GM21515 (cell line): ENCODE data around the gene TGIF1.

ENCODE experiments used
- ATAC-seq: cut with Tn5 transposase; IDR thresholded peaks from one replicate; pipeline ENCODE4 v1.9.1; 2021; ENCODE audit not compliant: unreplicated experiment

The TGIF1 gene

DNA sequence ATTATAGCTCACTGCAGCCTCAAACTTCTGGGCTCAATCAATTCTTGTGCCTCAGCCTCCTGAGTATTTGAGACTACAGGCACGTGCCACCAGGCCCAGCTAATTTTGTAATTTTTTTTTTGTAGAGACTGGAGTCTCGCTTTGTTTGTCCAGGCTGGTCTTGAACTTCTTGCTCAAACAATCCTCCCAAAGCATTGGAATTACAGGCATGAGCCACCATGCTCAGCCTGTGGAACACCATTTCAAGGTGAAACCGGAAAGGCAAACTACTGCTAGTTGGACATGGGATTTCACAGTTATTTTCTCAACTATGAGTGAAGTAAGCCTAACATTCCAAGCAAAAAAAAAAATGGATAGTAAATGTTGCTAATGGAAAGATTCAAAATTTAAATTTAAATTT is 20.9 kb upstream of the TGIF1 start:
- ATAC-seq: no peak

DNA sequence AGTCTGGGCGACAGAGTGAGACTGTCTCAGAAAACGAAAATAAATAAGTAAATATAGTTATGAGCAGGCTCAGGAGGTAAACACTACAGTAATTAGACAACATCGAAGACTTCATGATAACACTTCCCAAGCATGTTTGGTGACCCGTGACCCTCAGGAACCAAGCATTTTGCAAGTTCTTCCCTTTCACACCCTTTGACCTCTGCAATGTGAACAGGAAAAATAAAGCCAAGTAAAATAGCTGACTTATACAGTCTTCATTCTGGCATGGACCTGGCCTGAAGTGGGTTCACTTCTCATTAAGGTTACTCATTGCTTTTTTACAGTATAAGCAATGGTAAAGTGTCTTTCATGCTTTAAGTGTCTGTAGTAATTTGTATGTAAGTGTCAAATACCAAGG is 15.3 kb upstream of the TGIF1 start:
- ATAC-seq: no peak

DNA sequence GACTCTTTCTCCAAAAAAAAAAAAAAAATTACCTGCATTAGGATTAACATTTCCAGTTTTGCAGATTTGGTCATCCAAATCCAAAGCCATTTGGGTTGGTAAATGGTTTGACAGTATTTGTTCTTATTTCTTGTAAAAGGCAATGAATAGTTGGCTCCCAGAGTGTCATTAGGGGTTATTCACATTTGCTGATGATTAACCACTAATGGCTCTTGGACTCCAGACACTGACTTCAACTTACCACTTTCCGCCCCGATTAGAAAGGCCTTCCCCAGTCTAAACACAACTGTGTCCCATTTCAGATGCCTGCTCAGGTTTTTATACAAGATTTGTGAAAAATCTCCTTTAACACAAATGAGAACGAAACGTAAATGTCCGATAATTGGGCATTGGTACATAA is 9.6 kb upstream of the TGIF1 start:
- no peak for ATAC-seq

DNA sequence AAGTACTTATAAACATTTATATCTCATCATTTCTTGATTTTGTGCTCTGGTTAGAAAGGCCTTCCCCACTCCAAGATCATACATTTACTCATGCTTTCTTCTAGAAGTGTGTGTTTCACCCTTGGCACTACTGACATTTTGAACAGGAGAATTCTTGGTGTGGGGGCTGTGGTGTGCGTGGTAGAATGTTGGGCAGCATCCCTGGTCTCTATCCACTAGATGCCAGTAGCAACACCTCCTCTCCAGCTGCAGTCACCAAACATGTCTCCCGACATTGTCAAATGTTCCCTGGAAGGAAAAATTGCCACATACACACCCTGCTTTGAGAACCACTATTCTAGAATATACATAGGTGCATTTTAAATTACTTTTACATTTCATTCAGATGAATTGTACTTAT is 8.7 kb upstream of the TGIF1 start:
- no peak for ATAC-seq

DNA sequence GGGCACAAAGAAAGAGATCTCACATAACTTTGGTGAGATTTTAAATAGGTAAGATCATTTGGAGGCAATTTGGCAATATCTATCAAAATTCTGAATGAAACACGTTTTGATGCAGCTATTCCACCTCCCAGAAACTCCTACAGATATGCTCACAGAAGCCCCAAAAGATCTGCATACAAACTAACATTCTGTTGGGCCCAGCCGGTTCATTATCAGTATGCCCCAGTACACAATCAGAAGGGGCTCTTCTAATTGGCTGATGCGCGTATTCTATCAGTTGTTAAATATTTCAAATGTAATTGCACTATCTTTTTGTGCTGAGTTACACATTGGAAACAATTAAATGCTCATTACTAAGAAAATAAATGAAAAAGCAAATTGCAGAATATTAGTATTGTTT is 7.1 kb upstream of the TGIF1 start:
- ATAC-seq: no peak

DNA sequence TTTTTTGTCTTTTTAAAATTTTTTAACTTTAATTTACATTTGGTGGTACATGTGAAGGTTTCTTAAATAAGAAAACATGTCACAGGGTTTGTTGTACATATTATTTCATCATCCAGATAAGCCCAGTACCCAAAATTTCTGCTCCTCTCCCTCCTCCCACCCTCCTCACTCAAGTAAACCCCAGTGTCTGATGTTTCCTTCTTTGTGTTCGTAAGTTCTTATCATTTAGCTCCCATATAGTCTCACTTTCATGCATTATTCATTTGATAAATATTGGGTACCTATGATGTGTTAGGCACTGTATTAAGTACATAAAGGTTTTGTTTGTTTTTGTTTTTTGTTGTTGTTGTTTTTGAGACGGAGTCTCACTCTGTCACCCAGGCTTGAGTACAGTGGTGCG is 5.7 kb upstream of the TGIF1 start:
- no peak for ATAC-seq

DNA sequence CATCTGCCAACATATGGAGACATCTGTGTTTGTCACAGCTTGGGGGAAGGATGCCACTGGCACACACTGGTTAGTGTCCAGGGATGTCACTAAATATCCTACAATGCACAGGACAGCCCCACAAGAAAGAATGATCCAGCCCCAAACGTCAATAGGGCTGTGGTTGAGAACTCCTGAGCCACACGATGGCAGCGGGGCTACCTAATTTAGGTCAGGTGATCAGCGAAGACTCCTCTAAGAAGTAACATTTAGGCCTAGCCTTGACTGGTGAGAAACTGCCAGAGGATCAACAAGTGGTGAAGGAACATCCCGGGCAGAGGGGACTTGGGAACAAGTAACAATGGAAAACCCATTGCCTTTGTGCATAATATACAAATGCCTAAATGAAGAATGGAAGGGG is 5.0 kb upstream of the TGIF1 start:
- ATAC-seq: no peak

DNA sequence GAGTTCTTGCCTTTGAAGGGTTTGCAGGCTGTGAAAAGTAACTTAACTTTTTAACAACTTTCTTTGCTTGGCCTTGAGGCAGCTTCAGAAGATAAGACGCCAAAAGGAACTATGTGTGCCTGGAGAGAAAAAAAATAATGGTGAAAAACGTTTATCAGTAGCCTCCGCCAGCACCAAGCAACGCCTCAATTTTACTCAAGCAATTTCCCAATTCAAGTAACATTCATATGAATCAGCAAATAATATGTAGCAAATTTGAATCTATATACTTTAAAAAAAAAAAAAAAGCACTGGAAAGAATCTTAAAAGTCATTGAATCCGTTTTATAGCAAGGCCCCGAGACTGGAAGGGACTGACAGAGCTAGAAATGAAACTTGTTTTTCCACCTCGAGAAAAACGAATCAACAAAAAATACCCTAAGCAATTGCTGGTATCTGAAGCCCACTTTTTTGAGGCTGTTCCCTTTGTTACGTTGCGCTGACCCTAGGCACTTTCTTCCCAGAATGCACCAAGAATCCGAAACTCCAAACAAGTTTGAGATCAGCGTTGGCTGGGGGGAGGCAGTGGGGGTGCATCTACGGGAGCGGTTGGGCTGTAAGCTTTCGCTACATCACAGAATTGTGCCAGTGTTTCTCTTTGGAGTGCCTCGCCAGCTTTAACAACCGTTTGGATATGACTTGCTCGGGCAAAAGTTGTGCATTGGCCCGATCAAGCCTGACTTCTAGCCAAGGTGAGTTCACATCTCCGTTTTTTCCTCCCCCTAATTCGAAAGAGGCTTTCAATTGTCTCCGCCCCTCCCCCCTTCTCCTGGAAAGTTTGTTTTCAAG is 2.7 kb upstream of the TGIF1 start:
- ATAC-seq: no peak

DNA sequence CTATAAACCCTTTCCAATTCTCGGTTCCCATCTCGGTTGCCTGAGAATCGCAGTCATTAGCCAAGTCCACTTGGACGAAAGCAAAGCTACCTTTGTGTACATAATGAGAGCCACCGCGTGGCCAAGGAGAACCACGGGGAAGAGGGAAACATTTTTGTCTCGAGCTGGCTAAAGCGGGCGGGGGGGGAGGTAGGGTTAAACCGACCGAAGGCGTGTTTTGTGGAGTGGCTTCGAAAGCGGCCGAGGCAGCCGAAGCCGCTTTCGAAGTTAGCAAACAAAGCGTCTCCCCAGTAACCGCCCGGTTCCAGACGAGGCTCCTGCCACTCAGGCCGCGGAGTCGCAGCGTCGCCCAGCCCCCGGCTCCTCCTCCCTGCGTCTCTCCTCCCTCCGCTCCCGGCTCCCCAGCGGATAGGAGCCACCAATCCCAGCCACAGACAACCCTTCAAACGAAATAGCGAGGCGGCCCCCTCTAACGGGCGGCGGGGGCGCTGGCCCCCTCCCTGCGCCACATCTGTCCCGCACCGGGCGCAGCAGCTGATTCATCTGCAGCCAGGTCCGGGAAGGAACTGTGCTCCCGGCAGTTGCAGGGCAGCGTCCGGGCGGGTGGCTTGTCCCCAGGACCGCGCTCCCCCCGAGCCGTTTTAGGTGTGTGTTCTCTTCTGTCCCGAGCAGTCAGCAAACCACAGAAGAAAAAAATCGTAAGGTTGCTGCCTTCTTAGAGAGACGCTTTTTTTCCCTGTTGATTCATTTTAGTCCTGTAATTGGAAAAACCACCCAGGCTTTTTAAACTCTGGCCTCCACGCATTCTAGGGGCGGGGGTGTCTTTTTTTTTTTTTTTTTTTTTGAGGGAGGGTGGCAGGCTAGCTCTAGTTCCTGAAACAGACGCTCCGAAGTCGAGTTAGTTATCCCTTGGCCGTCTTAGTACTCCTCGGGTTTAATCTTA is 1.8 kb upstream of the TGIF1 start:
- peak; percentile 59 for ATAC-seq

DNA sequence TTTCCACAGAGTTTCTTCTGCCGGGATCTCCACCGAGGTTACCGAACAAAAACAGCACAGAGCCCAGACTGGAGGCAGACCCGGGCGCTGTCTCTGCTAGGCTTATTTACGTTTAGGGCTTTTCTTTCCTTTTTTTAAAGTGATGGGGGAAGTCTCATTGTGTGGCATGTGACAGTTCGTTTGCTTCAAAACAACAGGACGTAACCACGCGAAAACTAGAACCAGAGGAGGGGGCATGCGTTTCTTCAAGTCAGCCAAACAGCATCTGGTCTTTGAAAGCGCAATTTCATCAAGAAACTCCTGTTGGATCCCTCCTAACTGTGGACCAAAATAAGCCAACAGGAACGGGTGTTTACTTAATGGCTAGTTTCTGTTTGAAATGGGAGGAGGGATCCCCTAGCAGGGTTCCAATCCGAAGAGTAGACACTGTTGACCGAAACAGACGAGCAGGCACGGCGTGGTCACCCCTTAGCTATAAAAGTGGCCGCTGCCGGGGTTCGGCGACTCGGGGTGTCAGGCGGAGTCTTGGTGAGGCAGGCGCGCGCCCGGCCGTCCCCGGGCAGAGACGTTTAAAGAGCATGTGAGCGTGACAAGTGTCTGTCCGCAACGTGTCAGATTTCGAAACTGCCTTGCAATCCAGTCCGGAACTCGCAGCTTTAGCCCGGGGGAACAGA is 997 bp upstream of the TGIF1 start:
- peak; percentile 50 for ATAC-seq

DNA sequence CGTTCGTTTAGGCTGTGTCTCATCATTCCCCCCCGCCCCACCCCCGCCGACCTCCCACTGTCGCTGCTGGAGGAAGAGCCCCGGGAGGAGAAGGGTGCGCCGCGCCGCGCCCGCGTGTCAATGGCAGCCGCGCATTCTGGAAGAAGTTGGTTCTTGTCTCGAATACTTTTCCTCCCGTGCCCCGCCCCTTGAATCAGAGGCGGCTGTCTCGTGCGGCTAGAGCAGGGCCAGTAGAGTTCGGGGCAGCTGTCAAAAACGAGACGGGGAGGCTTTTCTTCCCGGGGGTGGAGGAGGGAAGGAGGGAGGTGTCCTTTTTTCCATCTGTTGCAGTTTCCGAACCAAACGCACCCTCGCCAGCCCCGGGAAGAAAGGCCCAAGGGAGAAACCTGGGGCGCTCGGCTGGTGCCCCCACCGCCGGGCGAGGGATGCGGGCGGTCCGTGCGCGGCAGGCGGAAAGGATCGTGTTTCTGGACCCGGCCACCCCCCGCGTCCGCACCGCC is 410 bp upstream of the TGIF1 start:
- peak; percentile 6 for ATAC-seq

DNA sequence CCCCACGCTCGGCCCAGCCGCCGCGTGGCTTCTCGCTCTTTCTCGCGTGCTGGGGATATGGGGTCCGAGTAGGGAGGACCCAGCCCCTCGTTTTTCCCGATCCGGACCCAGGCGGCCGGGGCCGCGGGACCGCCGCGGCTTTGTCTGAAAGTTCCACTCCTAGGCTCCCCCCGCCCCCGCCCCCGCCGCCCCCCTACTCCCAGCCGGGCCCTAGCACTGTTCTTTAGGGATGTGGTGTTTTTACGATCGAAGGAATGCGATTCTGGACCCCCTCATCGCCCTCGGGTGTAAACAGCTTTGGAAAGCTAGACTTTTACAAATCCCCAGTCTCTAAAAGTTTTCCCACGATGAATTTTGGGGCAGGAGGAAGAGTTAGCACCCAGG is 819 bp downstream of the TGIF1 start:
- no peak for ATAC-seq

DNA sequence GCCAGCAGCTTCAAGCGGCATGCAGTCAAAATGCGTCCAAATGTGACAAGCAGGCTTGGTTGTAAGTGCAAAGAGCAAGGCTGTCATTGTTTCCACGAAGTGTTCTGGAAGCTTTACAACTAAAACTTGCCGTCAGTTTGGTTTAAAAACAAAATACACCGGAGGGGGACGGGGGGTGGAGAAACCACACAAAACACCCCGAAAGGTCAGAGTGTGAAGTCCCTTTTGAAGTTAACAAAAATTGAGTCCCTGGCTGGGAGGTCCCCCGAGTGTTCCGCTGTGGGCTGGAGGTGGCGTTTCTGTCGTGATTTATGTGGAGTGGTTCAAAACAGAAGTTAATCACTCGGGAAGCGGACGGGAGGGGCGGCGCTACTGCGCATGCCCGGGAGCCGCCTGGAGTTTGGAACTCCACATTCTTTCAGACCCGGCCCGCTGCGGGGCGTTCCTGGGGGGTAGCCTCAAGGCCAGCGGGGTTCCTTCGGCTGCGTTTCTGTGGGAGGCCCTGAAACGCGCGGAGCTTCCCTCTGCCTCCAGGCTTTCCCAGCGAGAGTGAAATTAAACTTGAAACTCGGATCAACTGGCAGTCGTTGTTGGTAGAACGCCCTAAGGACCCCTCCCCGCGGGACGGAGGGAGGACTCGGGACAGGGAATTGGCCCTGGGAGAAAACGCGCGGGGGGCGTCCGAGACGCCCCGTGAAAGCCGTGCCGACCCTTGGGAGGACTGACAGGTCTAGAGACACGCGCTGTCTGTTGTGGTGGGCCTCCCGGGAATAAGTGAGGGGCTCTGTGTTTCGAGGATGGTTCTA is 1.4 kb downstream of the TGIF1 start:
- no peak for ATAC-seq

DNA sequence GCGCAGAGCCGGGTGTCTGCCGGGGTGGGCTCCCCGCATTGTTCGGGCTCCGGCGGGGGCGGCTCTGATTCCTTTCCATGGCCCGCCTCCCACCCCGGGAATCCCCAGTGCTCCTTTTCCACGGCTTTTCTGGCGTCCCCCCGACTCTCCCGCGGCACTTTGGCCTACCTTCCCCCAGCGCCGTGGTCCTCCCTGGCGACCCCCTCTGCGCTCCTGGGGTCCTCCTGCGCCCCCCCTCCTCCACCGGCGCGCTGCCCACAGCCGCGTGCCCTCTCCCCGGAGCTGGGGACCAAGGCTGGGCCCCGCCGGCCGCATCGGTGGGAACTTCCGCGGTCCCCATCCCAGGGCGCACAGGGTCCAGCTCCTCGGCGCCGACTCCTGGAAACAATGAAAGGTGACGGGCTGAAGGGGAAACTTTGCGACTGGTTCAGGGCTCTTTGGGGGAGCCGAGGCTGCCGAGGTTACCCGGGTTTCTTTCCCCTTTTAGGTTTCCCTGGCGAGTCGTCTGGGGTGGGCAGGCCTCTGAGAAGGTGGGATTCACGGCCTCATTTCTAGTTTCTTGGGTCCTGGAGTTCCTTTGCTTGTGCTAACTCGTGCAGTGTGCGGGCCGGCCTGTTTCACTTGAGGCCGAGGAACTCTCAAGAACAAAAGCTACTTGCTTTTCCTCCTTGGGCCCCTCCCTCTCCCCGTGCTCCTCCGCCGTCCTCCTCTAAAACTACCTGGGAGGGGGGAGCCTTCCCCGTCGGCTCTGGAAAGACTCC is 2.2 kb downstream of the TGIF1 start:
- no peak for ATAC-seq

DNA sequence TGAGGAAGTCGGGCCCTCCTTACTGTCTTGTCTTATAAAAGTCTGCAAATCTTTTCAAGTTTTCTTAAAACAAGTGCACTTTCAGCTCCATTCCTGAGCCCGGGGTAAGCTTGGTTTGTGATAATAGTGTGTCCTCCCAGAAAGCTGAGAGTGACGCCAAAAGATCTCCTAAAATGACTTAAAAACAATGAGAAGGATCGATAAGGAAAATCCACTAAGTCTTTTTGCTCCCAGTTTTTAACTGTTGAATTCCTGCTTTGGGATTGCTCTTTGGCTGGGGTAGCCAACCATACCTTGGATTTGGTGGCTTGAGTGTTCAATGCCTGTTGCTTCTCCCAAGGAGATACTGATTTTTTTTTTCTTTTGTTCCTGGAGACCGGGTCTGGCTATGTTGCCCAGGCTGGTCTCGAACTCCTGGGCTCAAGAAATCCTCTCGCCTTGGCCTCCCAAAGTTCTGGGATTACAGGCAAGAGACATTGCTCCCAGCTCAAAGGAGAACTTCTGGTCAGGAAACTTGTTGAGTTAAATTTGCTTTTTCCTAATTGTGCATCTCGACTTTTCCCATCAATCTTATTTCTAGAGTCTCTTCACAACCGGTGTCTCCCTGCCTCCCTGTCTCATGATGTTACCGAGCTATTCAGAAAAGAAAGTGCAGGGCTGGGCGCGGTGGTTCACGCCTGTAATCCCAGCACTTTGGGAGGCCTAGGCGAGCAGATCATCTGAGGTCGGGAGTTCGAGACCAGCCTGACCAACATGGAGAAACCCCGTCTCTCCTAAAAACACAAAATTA is 3.0 kb downstream of the TGIF1 start:
- ATAC-seq: no peak

DNA sequence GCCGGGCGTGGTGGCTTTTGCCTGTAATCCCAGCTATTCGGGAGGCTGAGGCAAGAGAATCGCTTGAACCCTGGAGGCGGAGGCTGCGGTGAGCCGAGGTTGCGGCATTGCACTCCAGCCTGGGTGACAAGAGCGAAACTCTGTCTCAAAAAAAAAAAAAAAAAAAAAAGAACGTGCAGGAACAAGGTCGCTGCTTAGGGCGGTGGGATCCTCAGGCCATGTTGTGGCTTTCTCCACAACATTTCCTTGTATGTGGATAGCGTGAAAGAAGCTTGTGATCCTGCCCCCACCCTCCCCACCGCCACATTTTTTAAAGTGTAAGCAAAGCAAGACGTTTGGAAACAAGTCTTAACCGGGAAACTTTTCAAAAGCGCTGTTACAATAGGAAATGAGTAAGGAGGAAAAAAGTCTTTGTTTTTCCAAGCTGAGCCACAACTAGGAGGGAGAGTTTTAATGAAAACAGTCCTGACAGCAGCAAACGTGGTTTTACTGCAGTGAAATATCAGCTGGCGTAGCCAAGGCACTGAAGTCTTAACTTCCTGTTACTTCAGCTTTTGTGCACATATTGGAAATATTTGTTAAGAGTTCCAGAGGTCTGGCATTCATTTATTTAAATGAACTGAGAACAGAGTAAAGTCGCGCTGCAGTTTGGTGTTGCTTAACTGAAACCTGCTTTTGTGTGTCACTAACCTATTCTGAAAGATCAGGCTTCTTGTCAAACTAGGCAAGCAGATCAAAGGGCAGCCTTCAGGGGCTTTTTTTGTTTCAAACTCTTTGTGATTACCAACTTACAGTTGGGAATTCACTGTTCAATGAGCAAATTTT is 3.8 kb downstream of the TGIF1 start:
- ATAC-seq: no peak

DNA sequence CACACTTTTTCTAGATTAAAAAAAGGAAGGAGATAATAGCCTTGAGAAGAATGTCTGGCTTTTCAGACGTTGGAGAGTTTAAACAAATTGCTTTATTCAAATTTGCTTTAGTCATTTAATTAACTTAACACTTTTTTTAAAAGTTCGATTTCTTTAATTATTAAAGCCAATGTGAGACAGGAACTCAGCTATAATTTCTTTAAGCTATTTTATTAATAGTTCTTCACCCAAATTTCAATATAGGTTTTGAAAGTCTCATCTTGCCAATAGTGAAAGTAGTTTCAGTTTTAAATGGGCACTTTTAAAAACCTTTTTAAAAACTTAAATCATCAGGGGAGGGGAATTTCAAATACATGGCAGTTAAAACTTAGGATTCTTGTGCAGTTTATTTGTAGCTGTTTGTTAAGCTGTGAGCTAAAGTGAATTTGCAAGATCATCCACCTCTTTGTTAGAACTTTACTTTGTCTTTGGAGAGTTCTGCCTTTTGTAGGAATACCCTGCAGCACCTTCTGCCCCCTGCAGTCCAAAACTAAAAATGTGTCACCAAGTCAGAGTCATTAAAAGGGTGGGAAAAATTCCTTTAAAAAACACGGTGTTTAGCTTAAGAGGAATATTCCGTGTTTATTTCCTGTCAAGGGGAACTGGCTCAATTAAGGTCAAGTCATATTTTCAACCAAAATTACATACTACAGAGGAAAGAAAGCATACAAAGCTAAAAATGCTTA is 4.6 kb downstream of the TGIF1 start:
- no peak for ATAC-seq
